Loucy (cell line): ENCODE measurements around the gene SLCO2A1.

ENCODE experiments used
- H2AFZ ChIP-seq: fragments of 200-600 bp; sonication (generic); 2 replicates; pipeline ENCODE4 v1.6.0; 2016; ENCODE audit warnings: antibody characterized with exemption, mild to moderate bottlenecking, low read length, moderate library complexity
- H3F3A ChIP-seq: fragments of 200-600 bp; 2 replicates; pipeline ENCODE4 v1.6.0; 2016; ENCODE audit warnings: antibody characterized with exemption, low read depth, mild to moderate bottlenecking
- H3K27me3 ChIP-seq: fragments of 200-600 bp; sonication (generic); 2 replicates; pipeline ENCODE4 v1.6.1; 2014; ENCODE audit warnings: low read length, mild to moderate bottlenecking; ENCODE audit not compliant: insufficient read depth, poor library complexity, severe bottlenecking
- H3K36me3 ChIP-seq: fragments of 200-600 bp; sonication (generic); 2 replicates; pipeline ENCODE4 v1.6.1; 2016; ENCODE audit warnings: low read length; ENCODE audit not compliant: insufficient read depth
- H3K4me1 ChIP-seq: fragments of 200-600 bp; sonication (generic); 2 replicates; pipeline ENCODE4 v1.5.1; 2014; ENCODE audit warnings: low read length, mild to moderate bottlenecking; ENCODE audit not compliant: insufficient read depth, poor library complexity, severe bottlenecking
- H3K4me2 ChIP-seq: fragments of 200-600 bp; sonication (generic); 2 replicates; pipeline ENCODE4 v1.6.0; 2014; ENCODE audit warnings: antibody characterized with exemption, low read length, low read depth, mild to moderate bottlenecking; ENCODE audit not compliant: poor library complexity, severe bottlenecking
- H3K4me3 ChIP-seq: fragments of 200-600 bp; sonication (generic); 2 replicates; pipeline ENCODE4 v1.5.1; 2014; ENCODE audit warnings: low read length, mild to moderate bottlenecking, mixed read lengths; ENCODE audit not compliant: poor library complexity, severe bottlenecking
- H3K79me2 ChIP-seq: fragments of 200-600 bp; sonication (generic); 2 replicates; pipeline ENCODE4 v1.6.1; 2014; ENCODE audit warnings: low read length; ENCODE audit not compliant: insufficient read depth
- H3K9ac ChIP-seq: fragments of 200-600 bp; sonication (generic); 2 replicates; pipeline ENCODE4 v1.6.0; 2014; ENCODE audit warnings: mild to moderate bottlenecking, low read depth, low read length, moderate library complexity; ENCODE audit not compliant: poor library complexity, severe bottlenecking
- H3K9me2 ChIP-seq: fragments of 200-600 bp; sonication (generic); replicated peaks from 2 replicates; pipeline ENCODE4 v1.6.1; 2016; ENCODE audit warnings: low read depth, low read length, mixed read lengths
- H3K9me3 ChIP-seq: fragments of 200-600 bp; sonication (generic); 2 replicates; pipeline ENCODE4 v1.6.1; 2014; ENCODE audit warnings: mild to moderate bottlenecking, antibody characterized with exemption, low read length, low read depth; ENCODE audit not compliant: insufficient read depth
- H4K20me1 ChIP-seq: fragments of 200-600 bp; sonication (generic); 2 replicates; pipeline ENCODE4 v1.6.0; 2014; ENCODE audit warnings: antibody characterized with exemption, low read length, mild to moderate bottlenecking; ENCODE audit not compliant: insufficient read depth, poor library complexity, severe bottlenecking
- CTCF ChIP-seq: fragments of 200-600 bp; sonication (generic); conservative IDR thresholded peaks from 2 replicates; pipeline ENCODE4 v1.5.1; 2014; ENCODE audit warnings: mild to moderate bottlenecking, antibody characterized with exemption, low read length
- EZH2phosphoT487 ChIP-seq: fragments of 200-600 bp; IDR thresholded peaks from 2 replicates; pipeline ENCODE4 v1.6.1; 2018; ENCODE audit warnings: antibody characterized with exemption, mild to moderate bottlenecking, moderate library complexity, borderline replicate concordance

Gene SLCO2A1

DNA sequence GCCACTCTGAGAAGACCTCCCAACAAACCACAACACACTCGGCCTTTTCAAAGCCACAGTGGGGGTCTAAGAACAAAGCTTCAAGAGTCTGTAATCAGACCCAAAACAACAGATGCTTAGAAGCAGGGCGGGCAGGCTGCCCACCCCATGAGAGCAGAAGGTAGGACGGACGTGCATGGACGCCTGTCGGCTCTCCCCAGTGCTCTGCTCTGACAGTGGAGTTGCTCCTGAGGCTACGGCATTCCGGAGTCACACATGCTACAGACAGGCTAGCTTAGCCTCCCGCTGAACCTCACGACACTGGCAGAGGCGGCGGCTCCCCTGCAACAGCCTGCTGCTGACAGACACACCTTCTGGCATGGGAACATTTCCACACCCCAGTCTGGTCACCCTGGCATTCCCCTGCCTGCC, 33.5 kb downstream of the SLCO2A1 start:
- no peak overlapping the region for H2AFZ ChIP-seq

GRCh38 chr3:133995264-133995663, 34.5 kb downstream of the SLCO2A1 start:
- H3K9me3 ChIP-seq: no peaks in the 10 kb centered on the region
- H4K20me1 ChIP-seq: no peaks in the 10 kb centered on the region
- no peaks in the 10 kb centered on the region for H3K9me2 ChIP-seq
- no peak overlapping the region for H3K4me3 ChIP-seq
- H3K9ac ChIP-seq: no peak overlapping the region
- peaks cover 5% of the 10 kb centered on the region for H3F3A ChIP-seq
- peaks cover 70% of the 10 kb centered on the region for H3K4me1 ChIP-seq
- H3K36me3 ChIP-seq: no peaks in the 10 kb centered on the region
- H3K27me3 ChIP-seq: no peaks in the 10 kb centered on the region
- H3K79me2 ChIP-seq: no peaks in the 10 kb centered on the region
- H3K4me2 ChIP-seq: no peak overlapping the region
- H2AFZ ChIP-seq: no peak overlapping the region
- TF ChIP-seq EZH2phosphoT487: no peak
- no peak for TF ChIP-seq CTCF

More for the DNA sequence above, 33.5 kb downstream of the SLCO2A1 start:
- Histone ChIP-seq H3K4me2 (no peak overlapping the region), H3K79me2 (no peaks in the 10 kb centered on the region), H3K27me3 (no peaks in the 10 kb centered on the region), H3K9ac (no peak overlapping the region), H3K9me2 (no peaks in the 10 kb centered on the region), H3K36me3 (no peaks in the 10 kb centered on the region), H3K4me1 (peaks cover 60% of the 10 kb centered on the region), H3F3A (peaks cover 3% of the 10 kb centered on the region), H3K4me3 (no peak overlapping the region), H3K9me3 (no peaks in the 10 kb centered on the region), H4K20me1 (no peaks in the 10 kb centered on the region)
- no peak for TF ChIP-seq EZH2phosphoT487
- no peak for TF ChIP-seq CTCF

GRCh38 chr3:133994166-133994890, 35.4 kb downstream of the SLCO2A1 start:
- Histone ChIP-seq H3K9me3 (no peaks in the 10 kb centered on the region), H3K27me3 (no peaks in the 10 kb centered on the region), H3K4me3 (no peak overlapping the region), H3K9ac (no peak overlapping the region), H4K20me1 (no peaks in the 10 kb centered on the region), H3K36me3 (no peaks in the 10 kb centered on the region), H3K4me2 (no peak overlapping the region), H3K79me2 (no peaks in the 10 kb centered on the region), H3K4me1 (peaks cover 79% of the 10 kb centered on the region), H3F3A (peaks cover 5% of the 10 kb centered on the region), H3K9me2 (no peaks in the 10 kb centered on the region), H2AFZ (no peak overlapping the region)
- TF ChIP-seq EZH2phosphoT487: no peak
- no peak for TF ChIP-seq CTCF
